Subcutaneous adipose tissue (tissue), 4 donors: ENCODE results near the gene RXFP1. TPM values are rescaled to one million over a fixed set of nuclear protein-coding genes. Genes with fewer than 3 reads are reported as not detected.

ENCODE experiments used
- CTCF ChIP-seq: fragments of 450-650 bp; IDR thresholded peaks from one replicate; pipeline ENCODE4 v1.5.1; 2016; ENCODE audit warnings: low read depth, mild to moderate bottlenecking, control low read depth, antibody characterized with exemption, moderate library complexity
- total RNA-seq, 4 donors: library from RNA; depleted of rRNA; stranded (reverse); fragments of >200 nt; gene quantifications; one replicate each; pipeline ENCODE4 v1.1.0, GENCODE V29; 2016

The RXFP1 gene
- total RNA-seq, 4 donors from 2014 or later = not detected

- no peak for TF ChIP-seq CTCF
These were observed 69.1 kb downstream of the RXFP1 start for GRCh38 chr4:158590824-158591223.

- TF ChIP-seq CTCF = no peak
These were observed 76.4 kb downstream of the RXFP1 start for GRCh38 chr4:158597879-158598596.

GRCh38 chr4:158599150-158599549 lies 77.5 kb downstream of the RXFP1 start:
- no peak for TF ChIP-seq CTCF

- no peak for TF ChIP-seq CTCF
These were observed 78.2 kb downstream of the RXFP1 start for GRCh38 chr4:158599765-158600498.

- no peak for TF ChIP-seq CTCF
These were observed 82.7 kb downstream of the RXFP1 start for GRCh38 chr4:158604369-158604768.

GRCh38 chr4:158605393-158605792 lies 83.7 kb downstream of the RXFP1 start:
- TF ChIP-seq CTCF = no peak

GRCh38 chr4:158606969-158607368 lies 85.3 kb downstream of the RXFP1 start:
- TF ChIP-seq CTCF = no peak
